Activated CD8-positive, alpha-beta memory T cell treated with anti-CD3 and anti-CD28 coated beads, Interleukin-2, amount 10 ng/mL, durations not matched to agents 7 days and 5 days (primary cell): ENCODE data around the gene LRMDA. TPM values are rescaled to one million over a fixed set of nuclear protein-coding genes. Genes with fewer than 3 reads are reported as not detected.

Experiments
- ATAC-seq: fragments of 150-1000 bp; cut with Tn5 transposase; one replicate; pipeline ENCODE4 v1.10.0; 2021; ENCODE audit warnings: moderate library complexity
- CTCF ChIA-PET: fragments of 350-600 bp; sonication (Branson Sonifier 250); formaldehyde crosslinking; loops from one replicate; lab custom pipeline; 2021; ENCODE audit warnings: antibody characterized with exemption; lab: Charles Lee
- DNase-seq: peaks from one replicate; pipeline ENCODE4 v3.0.0-alpha.2; 2020
- H3K27ac Mint-ChIP-seq: one replicate; pipeline ENCODE4 v1.8.0; 2021; ENCODE audit warnings: mild to moderate bottlenecking, mixed read lengths
- H3K27me3 Mint-ChIP-seq: one replicate; pipeline ENCODE4 v1.8.0; 2021; ENCODE audit warnings: mixed read lengths
- H3K36me3 Mint-ChIP-seq: one replicate; pipeline ENCODE4 v1.8.0; 2021; ENCODE audit warnings: mild to moderate bottlenecking, mixed read lengths
- H3K4me1 Mint-ChIP-seq: one replicate; pipeline ENCODE4 v1.8.0; 2021; ENCODE audit warnings: mixed read lengths
- H3K4me3 Mint-ChIP-seq: one replicate; pipeline ENCODE4 v1.8.0; 2021; ENCODE audit warnings: mild to moderate bottlenecking, moderate library complexity, mixed read lengths
- H3K9me3 Mint-ChIP-seq: one replicate; pipeline ENCODE4 v1.8.0; 2022; ENCODE audit warnings: low read depth, mixed read lengths
- total RNA-seq, 2 experiments: library from RNA; stranded (reverse); gene quantifications; one replicate each; pipeline ENCODE4 v1.2.3, GENCODE V29; 2021

The LRMDA gene
- total RNA-seq, 2 experiments from 2014 or later, result not detected

DNA sequence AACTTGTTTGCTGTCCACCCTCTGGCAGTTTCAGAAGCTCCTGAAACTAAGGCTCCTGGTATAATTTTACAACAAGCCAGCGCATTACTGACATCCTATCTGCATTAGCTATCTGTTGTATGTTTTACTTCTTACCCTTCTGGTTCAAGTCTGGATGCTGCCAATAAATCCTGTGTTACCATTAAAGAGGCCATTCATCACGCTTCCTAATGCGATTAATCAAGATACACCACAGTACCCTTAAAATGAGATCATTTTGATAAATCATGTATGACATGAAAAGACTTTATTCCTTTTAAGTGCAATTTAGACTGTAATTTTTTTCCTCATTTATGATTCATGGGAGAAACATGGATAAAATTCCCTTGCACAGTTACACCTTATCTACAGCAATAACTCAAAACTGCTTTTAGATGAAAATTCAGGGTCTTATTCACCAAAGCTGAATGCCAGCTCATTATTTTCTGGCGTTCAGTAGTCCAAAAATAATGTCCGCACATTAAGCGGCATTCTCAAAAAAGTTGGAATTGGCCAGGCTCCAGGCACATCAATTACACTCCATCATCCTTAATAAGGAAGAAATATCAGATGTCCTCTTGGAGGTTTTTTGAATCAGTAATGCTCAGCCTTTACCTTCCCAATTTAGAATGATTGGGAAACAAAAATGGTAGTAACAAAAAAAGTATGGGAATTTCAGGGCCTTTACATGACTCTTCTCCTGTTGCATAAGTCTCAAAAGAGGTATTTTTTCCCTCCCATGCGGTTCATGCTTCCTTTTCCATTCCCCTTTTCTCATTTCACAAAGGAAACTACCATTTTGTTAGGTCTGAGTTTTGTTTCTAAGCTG lies 878.5 kb downstream of the LRMDA start:
- CTCF ChIA-PET, result no interaction called here
- no peak for ATAC-seq
- H3K4me1 Mint-ChIP-seq, result no peaks in the 10 kb centered on the region
- no peaks in the 10 kb centered on the region for H3K9me3 Mint-ChIP-seq
- no peak for DNase-seq
- H3K4me3 Mint-ChIP-seq, result no peak overlapping the region
- H3K36me3 Mint-ChIP-seq, result no peaks in the 10 kb centered on the region
- no peaks in the 10 kb centered on the region for H3K27me3 Mint-ChIP-seq
- H3K27ac Mint-ChIP-seq, result no peak overlapping the region

- Mint-ChIP-seq H3K9me3 (no peaks in the 10 kb centered on the region), H3K27me3 (no peaks in the 10 kb centered on the region), H3K27ac (no peak overlapping the region), H3K36me3 (no peaks in the 10 kb centered on the region), H3K4me3 (no peak overlapping the region), H3K4me1 (no peaks in the 10 kb centered on the region)
- ATAC-seq (no peak), DNase-seq (no peak)
- CTCF ChIA-PET, result no interaction called here
Measured at GRCh38 chr10:76310588-76311080, 879.2 kb downstream of the LRMDA start.

DNA sequence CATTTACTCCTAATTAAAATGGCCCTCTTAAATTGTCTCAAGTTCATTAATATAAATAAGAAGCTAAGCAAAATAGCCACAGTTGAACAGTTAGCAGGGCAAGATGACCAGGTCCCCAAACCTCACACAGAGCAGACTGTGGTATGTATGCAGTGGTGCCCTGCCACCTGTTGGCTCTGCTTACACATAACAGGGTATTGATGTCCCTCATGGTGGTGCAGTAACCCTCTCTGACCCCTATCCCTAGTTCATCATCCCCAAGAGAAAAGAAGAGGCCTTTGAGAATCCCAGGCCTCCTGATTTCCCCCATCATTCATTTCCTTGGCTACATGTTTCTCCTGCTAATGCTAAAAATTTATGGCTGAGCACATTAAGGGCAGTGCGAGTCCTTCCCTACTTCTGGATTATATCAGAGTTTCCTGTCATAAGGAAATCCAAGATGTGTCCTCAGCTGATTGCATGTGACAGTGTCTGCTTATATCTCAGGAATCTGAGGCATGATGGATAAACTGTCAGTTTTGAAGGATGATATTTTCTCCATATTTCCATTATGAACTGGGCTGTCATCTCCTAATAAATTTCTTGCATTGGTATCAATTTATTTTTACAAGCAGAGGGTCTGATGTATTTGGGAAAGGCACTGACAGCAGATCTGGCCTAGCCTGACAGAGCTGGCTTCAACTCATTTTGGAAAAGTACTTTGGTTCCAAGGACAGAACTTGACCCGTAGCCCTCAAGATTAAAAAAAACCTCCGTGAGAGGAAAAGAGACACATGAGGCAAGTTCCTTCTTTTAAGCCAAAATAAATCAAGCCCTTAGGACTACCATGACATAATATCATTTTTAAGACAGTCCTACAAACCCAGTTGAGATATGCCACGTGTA lies 880.6 kb downstream of the LRMDA start:
- no peaks in the 10 kb centered on the region for H3K4me1 Mint-ChIP-seq
- ATAC-seq, result no peak
- CTCF ChIA-PET, result no interaction called here
- no peaks in the 10 kb centered on the region for H3K27me3 Mint-ChIP-seq
- H3K9me3 Mint-ChIP-seq, result no peaks in the 10 kb centered on the region
- H3K36me3 Mint-ChIP-seq, result no peaks in the 10 kb centered on the region
- no peak overlapping the region for H3K27ac Mint-ChIP-seq
- no peak overlapping the region for H3K4me3 Mint-ChIP-seq
- no peak for DNase-seq

DNA sequence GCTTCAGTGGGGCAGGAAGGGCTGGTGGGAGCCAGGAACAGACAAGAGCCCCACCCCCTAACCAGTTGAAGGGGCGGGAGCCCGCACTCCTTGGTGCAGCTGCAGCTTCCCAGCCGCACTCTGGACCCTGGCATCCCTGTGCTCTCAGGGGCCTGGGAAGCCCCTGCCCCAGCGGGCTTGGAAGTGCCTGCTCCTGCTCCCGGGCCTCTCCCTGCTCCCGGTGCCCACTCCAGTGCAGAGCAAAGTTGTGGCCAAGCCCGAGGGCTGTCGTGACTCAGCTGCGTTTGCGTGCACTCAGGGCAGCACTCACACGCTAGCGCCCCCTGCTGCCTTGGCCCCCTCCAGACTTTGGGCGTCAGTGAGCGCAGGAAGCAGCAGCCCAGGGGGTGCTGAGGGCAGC lies 883.8 kb downstream of the LRMDA start:
- ATAC-seq, result no peak
- H3K9me3 Mint-ChIP-seq, result peaks cover 3% of the 10 kb centered on the region
- no peaks in the 10 kb centered on the region for H3K4me1 Mint-ChIP-seq
- no peak overlapping the region for H3K27ac Mint-ChIP-seq
- H3K27me3 Mint-ChIP-seq, result no peaks in the 10 kb centered on the region
- CTCF ChIA-PET, result no interaction called here
- H3K4me3 Mint-ChIP-seq, result no peak overlapping the region
- H3K36me3 Mint-ChIP-seq, result no peaks in the 10 kb centered on the region
- DNase-seq, result no peak

- no peaks in the 10 kb centered on the region for H3K36me3 Mint-ChIP-seq
Measured at GRCh38 chr10:76316234-76316633, 884.8 kb downstream of the LRMDA start.

DNA sequence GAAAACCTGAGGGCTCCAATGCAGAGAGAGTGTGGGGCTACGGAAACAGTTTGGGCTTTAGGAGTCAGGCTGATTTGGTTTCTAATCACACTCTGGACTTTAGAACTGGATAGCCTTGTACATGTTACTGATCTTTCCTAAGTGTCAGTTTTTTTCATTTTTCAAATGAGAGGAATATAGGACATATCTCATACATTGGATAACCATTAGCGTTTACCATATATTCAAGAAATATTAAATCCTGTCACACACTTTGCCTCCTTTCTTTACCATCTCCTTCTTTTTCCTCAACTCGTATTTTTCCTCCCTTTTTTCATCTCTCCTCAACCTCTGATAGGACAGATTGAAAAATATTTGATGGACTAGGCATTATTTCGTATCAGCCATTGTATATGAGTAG lies 885.7 kb downstream of the LRMDA start:
- Mint-ChIP-seq H3K36me3 (no peaks in the 10 kb centered on the region), H3K9me3 (peaks cover 3% of the 10 kb centered on the region), H3K27ac (no peak overlapping the region), H3K4me3 (no peak overlapping the region), H3K27me3 (no peaks in the 10 kb centered on the region), H3K4me1 (no peaks in the 10 kb centered on the region)
- no peak for ATAC-seq
- CTCF ChIA-PET, result no interaction called here
- no peak for DNase-seq

More at GRCh38 chr10:76316234-76316633, 884.8 kb downstream of the LRMDA start:
- CTCF ChIA-PET, result no interaction called here
- Mint-ChIP-seq H3K4me1 (no peaks in the 10 kb centered on the region), H3K4me3 (no peak overlapping the region), H3K27me3 (no peaks in the 10 kb centered on the region), H3K9me3 (peaks cover 3% of the 10 kb centered on the region), H3K27ac (no peak overlapping the region)
- DNase-seq (no peak), ATAC-seq (no peak)

DNA sequence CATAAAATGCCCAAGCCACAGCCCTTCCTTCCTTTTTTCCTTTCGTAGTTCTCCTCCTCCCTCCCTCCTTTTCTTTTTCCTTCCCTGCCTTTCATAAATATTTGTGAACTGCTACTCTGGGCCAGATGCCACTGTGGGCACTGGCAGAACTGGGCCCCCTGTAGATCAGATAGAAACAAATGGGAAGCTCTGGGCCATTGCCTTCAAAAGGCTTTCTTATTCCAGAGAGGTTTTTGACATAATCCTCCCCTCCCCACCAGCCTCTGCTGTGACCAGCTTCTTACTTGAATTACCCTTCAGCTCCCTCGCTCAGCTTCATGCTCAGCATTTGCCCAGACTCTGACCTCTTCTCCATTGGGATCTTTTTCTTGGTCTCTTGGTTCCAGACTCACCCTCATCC lies 886.8 kb downstream of the LRMDA start:
- H3K36me3 Mint-ChIP-seq, result no peaks in the 10 kb centered on the region
- no peaks in the 10 kb centered on the region for H3K27me3 Mint-ChIP-seq
- CTCF ChIA-PET, result no interaction called here
- DNase-seq (no peak), ATAC-seq (no peak)
- no peak overlapping the region for H3K4me3 Mint-ChIP-seq
- H3K9me3 Mint-ChIP-seq, result peaks cover 3% of the 10 kb centered on the region
- no peak overlapping the region for H3K27ac Mint-ChIP-seq
- no peaks in the 10 kb centered on the region for H3K4me1 Mint-ChIP-seq

- no peak for ATAC-seq
- H3K27me3 Mint-ChIP-seq, result no peaks in the 10 kb centered on the region
- H3K4me3 Mint-ChIP-seq, result no peak overlapping the region
- no peaks in the 10 kb centered on the region for H3K36me3 Mint-ChIP-seq
- H3K27ac Mint-ChIP-seq, result no peak overlapping the region
- H3K4me1 Mint-ChIP-seq, result no peaks in the 10 kb centered on the region
- CTCF ChIA-PET, result no interaction called here
- H3K9me3 Mint-ChIP-seq, result peaks cover 3% of the 10 kb centered on the region
- no peak for DNase-seq
Measured at GRCh38 chr10:76319661-76320060, 888.2 kb downstream of the LRMDA start.

GRCh38 chr10:76324283-76324682 lies 892.9 kb downstream of the LRMDA start:
- Mint-ChIP-seq H3K27ac (no peak overlapping the region), H3K4me3 (no peak overlapping the region), H3K9me3 (peaks cover 3% of the 10 kb centered on the region), H3K4me1 (no peaks in the 10 kb centered on the region), H3K36me3 (no peaks in the 10 kb centered on the region), H3K27me3 (no peaks in the 10 kb centered on the region)
- CTCF ChIA-PET, result no interaction called here
- no peak for DNase-seq
- no peak for ATAC-seq

DNA sequence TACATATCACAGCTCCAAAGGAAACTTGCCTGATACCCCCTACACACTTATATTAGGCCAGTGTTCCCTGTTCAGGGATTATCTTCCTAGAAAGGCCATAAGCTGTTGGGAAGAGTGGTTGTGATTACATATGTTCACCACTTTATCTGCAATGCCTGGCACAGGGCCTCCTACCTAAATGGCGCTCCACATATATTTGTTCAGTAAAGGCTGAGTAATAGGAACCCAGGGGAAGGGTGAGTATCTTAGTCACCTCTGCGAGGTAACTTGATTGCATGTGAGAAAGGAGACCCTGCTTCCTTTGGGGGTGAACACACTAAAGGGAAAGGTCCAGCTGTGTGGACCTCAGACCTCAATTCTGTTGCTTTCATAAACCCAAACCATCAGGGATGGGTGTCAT lies 896.0 kb downstream of the LRMDA start:
- Mint-ChIP-seq H3K4me1 (no peaks in the 10 kb centered on the region), H3K36me3 (no peaks in the 10 kb centered on the region), H3K9me3 (peaks cover 3% of the 10 kb centered on the region), H3K27ac (no peak overlapping the region), H3K27me3 (no peaks in the 10 kb centered on the region), H3K4me3 (no peak overlapping the region)
- no peak for ATAC-seq
- DNase-seq, result no peak
- CTCF ChIA-PET, result no interaction called here

- no peaks in the 10 kb centered on the region for H3K27me3 Mint-ChIP-seq
- peaks cover 3% of the 10 kb centered on the region for H3K9me3 Mint-ChIP-seq
- CTCF ChIA-PET, result no interaction called here
- no peak overlapping the region for H3K27ac Mint-ChIP-seq
- no peak overlapping the region for H3K4me3 Mint-ChIP-seq
- no peaks in the 10 kb centered on the region for H3K36me3 Mint-ChIP-seq
- DNase-seq (no peak), ATAC-seq (no peak)
- no peaks in the 10 kb centered on the region for H3K4me1 Mint-ChIP-seq
Measured at GRCh38 chr10:76328348-76328747, 896.9 kb downstream of the LRMDA start.

DNA sequence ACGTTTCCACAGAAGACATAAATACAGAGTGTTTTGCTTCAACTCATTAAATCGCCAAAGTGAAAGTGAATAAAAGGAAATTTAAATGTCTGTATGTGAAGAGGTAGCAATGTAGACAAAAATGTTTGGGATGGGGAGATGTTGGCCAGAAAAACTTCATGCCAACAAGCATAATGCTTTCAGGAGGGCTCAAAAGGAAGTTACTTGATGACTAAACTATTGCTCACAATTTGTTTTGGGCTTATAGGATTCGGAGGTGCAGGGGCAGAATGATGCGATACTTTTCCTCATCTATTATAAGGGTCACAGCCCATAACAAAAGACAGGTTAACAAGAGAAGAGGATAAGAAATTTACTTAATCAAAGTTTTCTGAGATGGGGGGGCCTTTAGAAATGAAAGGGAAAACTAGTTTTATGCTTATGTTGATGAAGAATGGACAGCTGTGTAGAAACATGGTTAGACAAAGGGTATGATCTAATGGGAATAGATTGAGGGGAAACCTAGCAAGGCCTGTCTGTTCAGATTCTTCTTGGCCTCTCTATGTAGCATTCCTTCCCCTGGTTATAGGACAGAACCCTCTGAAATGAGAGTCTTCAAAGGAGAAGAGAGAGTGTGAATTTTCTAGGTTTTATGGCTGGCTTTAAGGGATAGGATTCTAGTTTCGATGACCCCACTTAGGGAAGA lies 898.6 kb downstream of the LRMDA start:
- no peaks in the 10 kb centered on the region for H3K4me1 Mint-ChIP-seq
- H3K9me3 Mint-ChIP-seq, result peaks cover 3% of the 10 kb centered on the region
- H3K36me3 Mint-ChIP-seq, result no peaks in the 10 kb centered on the region
- DNase-seq (no peak), ATAC-seq (no peak)
- no peaks in the 10 kb centered on the region for H3K27me3 Mint-ChIP-seq
- no peak overlapping the region for H3K4me3 Mint-ChIP-seq
- CTCF ChIA-PET, result no interaction called here
- H3K27ac Mint-ChIP-seq, result no peak overlapping the region

- no peaks in the 10 kb centered on the region for H3K4me1 Mint-ChIP-seq
- CTCF ChIA-PET, result no interaction called here
- peaks cover 2% of the 10 kb centered on the region for H3K9me3 Mint-ChIP-seq
- no peak overlapping the region for H3K27ac Mint-ChIP-seq
- H3K36me3 Mint-ChIP-seq, result no peaks in the 10 kb centered on the region
- H3K4me3 Mint-ChIP-seq, result no peak overlapping the region
- H3K27me3 Mint-ChIP-seq, result no peaks in the 10 kb centered on the region
- DNase-seq (no peak), ATAC-seq (no peak)
Measured at GRCh38 chr10:76331742-76332141, 900.3 kb downstream of the LRMDA start.
